Tibial artery (tissue), 4 donors: Measurements from ENCODE around the gene NTM.

Source experiments
- DNase-seq, 2 donors: peaks; one replicate each; pipeline ENCODE4 v3.0.0-alpha.2; 2019
- H3K27ac ChIP-seq, 2 donors: fragments of 200-600 bp; sonication (generic) in 1 of 2; 1 replicate in 1 of 2; 2 replicates in 1 of 2; pipeline ENCODE4 v1.5.1; 2018 to 2019; ENCODE audit warnings: mild to moderate bottlenecking in 1 of 2
- H3K27me3 ChIP-seq, 2 donors: fragments of 200-600 bp; sonication (generic) in 1 of 2; one replicate each; pipeline versions ENCODE4 v1.5.1 to v1.6.0; 2016 to 2019
- H3K36me3 ChIP-seq, 3 donors: fragments of 200-600 bp; sonication (generic) in 2 of 3; one replicate each; pipeline ENCODE4 v1.5.1; 2016 to 2019; ENCODE audit warnings: mild to moderate bottlenecking in 2 of 3
- H3K4me1 ChIP-seq, 4 donors: fragments of 200-600 bp; sonication (generic) in 2 of 4; 1 replicate in 3 of 4; 2 replicates in 1 of 4; pipeline ENCODE4 v1.5.1; 2016 to 2019
- H3K4me3 ChIP-seq, 2 donors: fragments of 200-600 bp; sonication (generic) in 1 of 2; 1 replicate in 1 of 2; 2 replicates in 1 of 2; pipeline ENCODE4 v1.5.1; 2018 to 2019; ENCODE audit warnings: mild to moderate bottlenecking in 2 of 2
- H3K9me3 ChIP-seq, 3 donors: fragments of 200-600 bp; sonication (generic) in 1 of 3; one replicate each; pipeline ENCODE4 v1.5.1; 2016 to 2019
- CTCF ChIP-seq, 2 experiments: fragments of 200-600 bp in 1 of 2; fragments of 450-650 bp in 1 of 2; IDR thresholded peaks; one replicate each; pipeline ENCODE4 v1.5.1; 2017 to 2019; ENCODE audit warnings: antibody characterized with exemption in 2 of 2, mild to moderate bottlenecking in 1 of 2, moderate library complexity in 1 of 2
- intact Hi-C: fragments of 100-400 bp; cut with DNase I; formaldehyde crosslinking; loops from one replicate; pipeline ENCODE4 v1.15.0; 2023; ENCODE audit warnings: low total_unique reads

NTM gene

GRCh38 chr11:131370901-131371790, 731 bp downstream of the NTM start:
- no peak for DNase-seq
- intact Hi-C loops = no loop called here
- Histone ChIP-seq H3K9me3 (no peaks in the 10 kb centered on the region), H3K27ac (no peak overlapping the region), H3K27me3 (peaks cover 0 to 39% of the 10 kb centered on the region in 2 donors), H3K4me3 (peak overlapping the region in 1 of 2 donors; percentile 4), H3K4me1 (peaks cover 0 to 16% (median 10%) of the 10 kb centered on the region in 4 donors), H3K36me3 (no peaks in the 10 kb centered on the region)
- TF ChIP-seq CTCF (IDR thresholded peaks at IDR 0.05) = no peak

DNA sequence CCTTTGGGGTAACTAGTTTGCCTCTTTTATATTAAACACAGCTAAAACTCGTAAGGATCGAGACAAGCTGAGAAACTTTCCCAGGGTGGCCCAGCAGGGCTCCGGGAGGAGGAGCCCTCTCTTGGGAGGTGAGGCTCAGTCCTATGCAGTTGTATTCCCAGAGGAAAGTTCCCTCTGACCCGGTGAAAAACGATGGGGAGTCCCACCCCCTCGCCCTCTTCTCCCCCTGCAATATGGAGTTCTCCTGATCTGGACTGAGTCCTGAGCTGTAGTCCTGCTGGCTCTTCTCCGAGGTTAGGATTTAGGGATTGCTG, 1.3 kb downstream of the NTM start:
- peaks cover 0 to 39% of the 10 kb centered on the region in 2 donors for H3K27me3 ChIP-seq
- no peak for TF ChIP-seq CTCF (IDR thresholded peaks at IDR 0.05)
- H3K4me1 ChIP-seq = peaks cover 0 to 16% (median 10%) of the 10 kb centered on the region in 4 donors
- no peak for DNase-seq
- intact Hi-C loops = no loop called here
- no peaks in the 10 kb centered on the region for H3K9me3 ChIP-seq
- H3K27ac ChIP-seq = no peak overlapping the region
- H3K36me3 ChIP-seq = no peaks in the 10 kb centered on the region
- no peak overlapping the region for H3K4me3 ChIP-seq

DNA sequence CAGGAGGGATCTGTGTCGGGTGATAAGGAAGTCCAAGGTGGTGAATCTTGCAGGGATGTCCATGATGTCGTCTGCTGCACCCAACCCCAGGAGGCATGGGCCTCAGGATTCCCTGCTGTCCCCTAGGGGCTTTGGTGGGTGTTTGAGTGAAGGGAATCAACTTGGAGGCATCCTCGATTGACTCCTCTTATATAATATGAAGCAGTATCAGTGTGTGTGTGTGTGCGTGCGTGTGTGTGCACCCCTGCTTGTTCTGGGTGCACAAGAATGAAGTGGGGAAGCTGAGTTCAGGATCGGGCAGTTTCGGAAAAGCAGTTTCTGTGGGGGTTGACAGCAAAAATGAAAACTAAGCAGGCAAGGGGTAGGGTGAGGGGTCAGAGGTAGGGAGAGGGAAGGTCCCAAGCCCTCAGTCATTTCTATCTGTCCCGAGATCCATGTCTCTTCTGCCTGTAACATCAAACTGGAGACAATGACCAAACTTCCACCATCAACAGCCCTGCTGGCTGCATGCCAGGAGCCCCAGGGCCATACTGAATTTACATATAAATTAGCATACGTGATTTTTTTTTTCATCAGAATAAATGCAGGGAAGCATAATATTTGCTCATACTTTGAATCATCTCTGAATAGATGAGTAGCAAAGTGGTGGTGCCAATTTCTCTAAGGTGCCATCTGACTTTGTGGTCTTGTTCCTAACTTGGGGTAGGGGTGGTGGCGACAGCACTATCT, 2.0 kb downstream of the NTM start:
- no peaks in the 10 kb centered on the region for H3K36me3 ChIP-seq
- TF ChIP-seq CTCF (IDR thresholded peaks at IDR 0.05) = no peak
- H3K4me3 ChIP-seq = no peak overlapping the region
- H3K9me3 ChIP-seq = no peaks in the 10 kb centered on the region
- H3K27me3 ChIP-seq = peaks cover 0 to 39% of the 10 kb centered on the region in 2 donors
- DNase-seq = no peak
- H3K4me1 ChIP-seq = peaks cover 0 to 16% (median 10%) of the 10 kb centered on the region in 4 donors
- intact Hi-C loops = no loop called here
- H3K27ac ChIP-seq = no peak overlapping the region

- Histone ChIP-seq H3K4me1 (peaks cover 0 to 16% (median 10%) of the 10 kb centered on the region in 4 donors), H3K9me3 (no peaks in the 10 kb centered on the region), H3K36me3 (no peaks in the 10 kb centered on the region), H3K4me3 (no peak overlapping the region), H3K27me3 (peaks cover 0 to 39% of the 10 kb centered on the region in 2 donors), H3K27ac (no peak overlapping the region)
- no peak for DNase-seq
- intact Hi-C loops = no loop called here
- no peak for TF ChIP-seq CTCF (IDR thresholded peaks at IDR 0.05)
Observed at GRCh38 chr11:131373095-131373725, 2.8 kb downstream of the NTM start.

DNA sequence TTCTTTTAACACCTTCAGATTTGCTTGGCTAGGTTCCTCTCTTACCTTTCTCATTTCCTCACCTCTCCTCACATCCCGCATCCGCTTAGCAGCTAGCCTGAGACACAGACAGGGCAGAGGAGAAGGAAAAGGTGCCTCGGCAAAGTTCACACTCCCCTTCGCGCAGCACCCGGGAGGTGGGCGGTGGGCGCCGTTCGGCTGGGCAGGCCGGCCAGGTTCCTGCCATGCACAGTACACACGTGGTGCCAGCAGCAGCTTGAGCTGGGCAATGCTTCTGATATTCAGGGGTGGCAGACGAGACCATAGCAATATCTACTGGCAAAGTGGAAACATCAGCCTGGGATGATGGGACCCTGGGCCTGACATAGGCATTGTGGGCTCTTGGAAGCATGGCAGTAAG, 3.3 kb downstream of the NTM start:
- H3K27me3 ChIP-seq = peaks cover 0 to 39% of the 10 kb centered on the region in 2 donors
- no peak for DNase-seq
- intact Hi-C loops = no loop called here
- no peak overlapping the region for H3K4me3 ChIP-seq
- H3K36me3 ChIP-seq = no peaks in the 10 kb centered on the region
- no peak for TF ChIP-seq CTCF (IDR thresholded peaks at IDR 0.05)
- H3K27ac ChIP-seq = no peak overlapping the region
- peaks cover 0 to 16% (median 10%) of the 10 kb centered on the region in 4 donors for H3K4me1 ChIP-seq
- H3K9me3 ChIP-seq = no peaks in the 10 kb centered on the region
